GM12801 (cell line): ENCODE data around the gene UPF1.

ENCODE experiments used
- CTCF ChIP-seq: IDR thresholded peaks from one replicate; pipeline ENCODE4 v1.5.1; 2011; ENCODE audit warnings: control low read depth; ENCODE audit not compliant: insufficient read length; ENCODE audit errors: extremely low read depth

UPF1 gene

GRCh38 chr19:18815673-18816072 lies 16.1 kb upstream of the UPF1 start:
- TF ChIP-seq CTCF: no peak

GRCh38 chr19:18817574-18817973 lies 14.2 kb upstream of the UPF1 start:
- TF ChIP-seq CTCF: no peak

GRCh38 chr19:18828786-18829185 lies 3.0 kb upstream of the UPF1 start:
- TF ChIP-seq CTCF: no peak

GRCh38 chr19:18830488-18830887 lies 1.3 kb upstream of the UPF1 start:
- no peak for TF ChIP-seq CTCF

GRCh38 chr19:18832306-18833140 lies 764 bp downstream of the UPF1 start:
- no peak for TF ChIP-seq CTCF

GRCh38 chr19:18833141-18833476 lies 1.4 kb downstream of the UPF1 start:
- no peak for TF ChIP-seq CTCF

- TF ChIP-seq CTCF: no peak
Measured at GRCh38 chr19:18833849-18834643, 2.3 kb downstream of the UPF1 start.
